Kidney epithelial cell (primary cell): ENCODE measurements around the gene MRNIP. TPM values are rescaled to one million over a fixed set of nuclear protein-coding genes. Genes with fewer than 3 reads are reported as not detected.
"Not testable (repeated sequence)": the region's sequence is repeated elsewhere in the genome, so short reads cannot be mapped to it uniquely, and the experiment has no call there.

Experiments
- DNase-seq: peaks from one replicate; pipeline ENCODE4 v3.0.0-alpha.2; 2010; ENCODE audit warnings: low read depth
- H3K27me3 ChIP-seq: 2 replicates; pipeline ENCODE4 v1.6.0; 2011; ENCODE audit warnings: low read length; ENCODE audit not compliant: control insufficient read depth, insufficient read depth
- H3K36me3 ChIP-seq: 2 replicates; pipeline ENCODE4 v1.5.1; 2011; ENCODE audit warnings: low read length; ENCODE audit not compliant: control insufficient read depth, insufficient read depth
- H3K4me3 ChIP-seq: 2 replicates; pipeline ENCODE4 v1.5.1; 2011; ENCODE audit warnings: low read depth, mild to moderate bottlenecking, control low read depth, low read length
- CTCF ChIP-seq: IDR thresholded peaks from 2 replicates; pipeline ENCODE4 v1.5.1; 2011; ENCODE audit warnings: mild to moderate bottlenecking, moderate library complexity, low read length, control low read depth, inconsistent platforms; ENCODE audit not compliant: insufficient read depth, poor library complexity, severe bottlenecking
- total RNA-seq: library from RNA; depleted of rRNA; stranded (reverse); fragments of >200 nt; gene quantifications from 2 replicates; pipeline ENCODE4 v1.2.3, GENCODE V29; 2015

Gene MRNIP
- total RNA-seq, 1 donor from 2014 or later, result 25.7 TPM

GRCh38 chr5:179793468-179794139, 65.0 kb downstream of the MRNIP start, which contains the start of gene LTC4S:
Gene LTC4S, plus strand, starts transcription at chr5:179793986. Its CDS starts 95 bp downstream, at chr5:179794081.
- no peak within 1 kb of the TSS for H3K4me3 ChIP-seq
- DNase-seq, result no peak
- H3K27me3 ChIP-seq, result no peaks in the 10 kb centered on the region
- no peak for TF ChIP-seq CTCF
- H3K36me3 ChIP-seq, result no peaks in the 10 kb centered on the region

GRCh38 chr5:179792612-179793467, 65.8 kb downstream of the MRNIP start:
- TF ChIP-seq CTCF, result no peak

GRCh38 chr5:179791881-179792611, 66.6 kb downstream of the MRNIP start:
- no peak for TF ChIP-seq CTCF
- H3K27me3 ChIP-seq, result no peaks in the 10 kb centered on the region
- H3K36me3 ChIP-seq, result no peaks in the 10 kb centered on the region
- no peak overlapping the region for H3K4me3 ChIP-seq
- DNase-seq, result no peak

More at GRCh38 chr5:179792612-179793467, 65.8 kb downstream of the MRNIP start:
- no peak for DNase-seq
- no peaks in the 10 kb centered on the region for H3K36me3 ChIP-seq
- no peaks in the 10 kb centered on the region for H3K27me3 ChIP-seq
- no peak overlapping the region for H3K4me3 ChIP-seq

- not testable (repeated sequence) for DNase-seq, H3K4me3 ChIP-seq, H3K36me3 ChIP-seq, H3K27me3 ChIP-seq
These were observed 69.3 kb downstream of the MRNIP start for GRCh38 chr5:179789278-179789677.

GRCh38 chr5:179788193-179788854, 70.3 kb downstream of the MRNIP start:
- TF ChIP-seq CTCF, result no peak
- H3K27me3 ChIP-seq, result no peaks in the 10 kb centered on the region
- no peaks in the 10 kb centered on the region for H3K36me3 ChIP-seq
- no peak for DNase-seq
- H3K4me3 ChIP-seq, result no peak overlapping the region

Other genes with a start within 250 kb of the MRNIP start
- gene HNRNPH1, start 235.1 kb downstream of the MRNIP start, total RNA-seq, result 291 and 325 TPM in 2 replicates
- gene CBY3, start 177.8 kb downstream of the MRNIP start, total RNA-seq, result not detected in 2 replicates
- gene CANX, start 159.8 kb downstream of the MRNIP start, total RNA-seq, result 586 and 649 TPM in 2 replicates
- 17.5 and 18.8 TPM in 2 replicates for gene MAML1, start 126.0 kb downstream of the MRNIP start, total RNA-seq
- 0.41 and 5.1 TPM in 2 replicates for gene LTC4S, start 64.8 kb downstream of the MRNIP start, total RNA-seq
- gene MGAT4B, start 52.0 kb downstream of the MRNIP start, total RNA-seq, result 540 and 586 TPM in 2 replicates
- gene SQSTM1, start 37.9 kb downstream of the MRNIP start, total RNA-seq, result 905 and 956 TPM in 2 replicates
- 79.6 and 86.3 TPM in 2 replicates for gene TBC1D9B, start 49.1 kb upstream of the MRNIP start, total RNA-seq
- 42.0 and 48.1 TPM in 2 replicates for gene RNF130, start 212.9 kb upstream of the MRNIP start, total RNA-seq